NOMO-1 treated with dmso at 0.1 percent for 144 hours (cell line): ENCODE results near the gene STUB1.
A peak's percentile ranks its signal among the peaks of the same experiment; 100 is the strongest.

ENCODE experiments used
- DNase-seq: peaks from one replicate; lab custom pipeline; 2025; ENCODE audit not compliant: unreplicated experiment; lab: John Stamatoyannopoulos, UW

STUB1 gene

GRCh38 chr16:679814-680624 lies at the start of gene STUB1:
Gene STUB1 (plus strand): TSS chr16:680410. CDS start chr16:680526, 116 bp downstream.
- peak; percentile 76 for DNase-seq

- no peak for DNase-seq
Measured at GRCh38 chr16:630815-631405, 49.3 kb upstream of the STUB1 start, which contains the start of gene WFIKKN1. Gene WFIKKN1 (plus strand): TSS chr16:630985. CDS start chr16:631254, 269 bp downstream.

GRCh38 chr16:631808-632358 lies 48.3 kb upstream of the STUB1 start:
- DNase-seq = no peak

- DNase-seq = no peak
Measured at GRCh38 chr16:632486-633335, 47.5 kb upstream of the STUB1 start.

GRCh38 chr16:633336-634050 lies 46.7 kb upstream of the STUB1 start:
- no peak for DNase-seq

GRCh38 chr16:634051-634670 lies 46.0 kb upstream of the STUB1 start:
- no peak for DNase-seq

GRCh38 chr16:634996-635395 lies 45.2 kb upstream of the STUB1 start:
- DNase-seq = no peak

GRCh38 chr16:635573-636205 lies 44.5 kb upstream of the STUB1 start:
- no peak for DNase-seq

GRCh38 chr16:636206-637080 lies 43.8 kb upstream of the STUB1 start, which contains the start of gene METTL26:
Gene METTL26 (minus strand): TSS chr16:636305. CDS start chr16:636290, 15 bp downstream.
- peak; percentile 90 for DNase-seq

- DNase-seq = no peak
Measured at GRCh38 chr16:637081-638018, 42.9 kb upstream of the STUB1 start.

- no peak for DNase-seq
Measured at GRCh38 chr16:638034-638543, 42.1 kb upstream of the STUB1 start.

GRCh38 chr16:638836-639235 lies 41.4 kb upstream of the STUB1 start:
- no peak for DNase-seq

GRCh38 chr16:640614-641013 lies 39.6 kb upstream of the STUB1 start:
- DNase-seq = no peak

- peak; percentile 67 for DNase-seq
Measured at GRCh38 chr16:641326-642188, 38.7 kb upstream of the STUB1 start, which contains the start of gene MCRIP2. Gene MCRIP2 (plus strand): TSS chr16:641828. CDS start chr16:641992, 164 bp downstream.

GRCh38 chr16:642189-643049 lies 37.8 kb upstream of the STUB1 start:
- DNase-seq = peak; percentile 18
